HTR-8/SVneo (cell line): Measurements from ENCODE around the gene TGFBI.

Source experiments
- DNase-seq: peaks from one replicate; pipeline ENCODE4 v3.0.0; 2011; ENCODE audit warnings: low spot score, mixed read lengths; ENCODE audit not compliant: insufficient read length
- FAIRE-seq: peaks from 2 replicates; lab custom pipeline; 2011; peaks lifted over from hg19 to GRCh38; lab: Jason Lieb, UNC

Gene TGFBI

DNA sequence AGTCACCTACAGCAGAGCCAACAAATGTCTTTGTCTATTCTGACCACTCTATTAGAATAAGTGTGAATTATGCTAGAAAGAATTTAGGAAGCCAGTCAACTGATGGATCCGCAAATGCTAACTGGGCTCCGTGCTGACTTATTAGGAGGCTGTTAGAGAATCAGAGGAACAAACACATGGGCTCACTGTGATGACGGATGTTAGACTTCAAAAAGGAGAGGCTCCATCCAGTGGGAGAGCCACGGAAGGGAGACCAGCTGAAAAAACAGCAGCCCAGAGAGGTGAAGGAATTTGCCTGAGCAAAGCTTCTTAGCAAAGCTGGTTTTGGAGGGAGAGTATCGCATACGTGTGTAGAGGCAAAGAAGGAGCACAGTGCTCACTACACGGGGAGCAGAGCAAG, 5.8 kb upstream of the TGFBI start:
- no peak for FAIRE-seq
- DNase-seq: no peak

DNA sequence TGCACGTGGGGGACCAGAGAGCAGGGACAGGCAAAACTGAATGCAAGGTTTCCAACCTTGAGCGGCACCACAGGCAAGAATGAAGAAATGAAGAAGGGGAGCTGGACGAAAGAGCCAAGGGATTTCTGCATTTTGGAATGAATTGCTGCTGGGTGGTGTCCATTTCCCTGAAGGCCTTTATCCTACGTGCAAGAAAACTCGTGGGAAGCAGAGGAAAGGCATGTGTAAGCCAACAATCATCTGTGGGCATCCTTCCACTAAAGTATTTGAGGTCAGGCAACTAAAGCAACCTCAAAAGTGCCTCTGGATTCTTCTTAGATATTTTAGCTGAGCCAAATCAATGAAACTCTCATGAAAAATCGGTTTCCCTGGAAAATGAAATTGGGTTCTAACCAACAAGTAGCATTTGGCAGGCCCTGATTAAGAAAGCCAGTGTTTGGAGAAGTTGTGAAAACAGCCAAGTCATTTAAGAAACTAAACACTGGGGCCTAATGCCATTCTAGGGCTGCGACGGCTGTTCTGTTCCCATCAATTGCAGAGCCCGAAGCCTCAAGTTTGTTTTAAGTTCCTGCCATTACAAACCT, 4.7 kb upstream of the TGFBI start:
- DNase-seq (no peak), FAIRE-seq (no peak)

DNA sequence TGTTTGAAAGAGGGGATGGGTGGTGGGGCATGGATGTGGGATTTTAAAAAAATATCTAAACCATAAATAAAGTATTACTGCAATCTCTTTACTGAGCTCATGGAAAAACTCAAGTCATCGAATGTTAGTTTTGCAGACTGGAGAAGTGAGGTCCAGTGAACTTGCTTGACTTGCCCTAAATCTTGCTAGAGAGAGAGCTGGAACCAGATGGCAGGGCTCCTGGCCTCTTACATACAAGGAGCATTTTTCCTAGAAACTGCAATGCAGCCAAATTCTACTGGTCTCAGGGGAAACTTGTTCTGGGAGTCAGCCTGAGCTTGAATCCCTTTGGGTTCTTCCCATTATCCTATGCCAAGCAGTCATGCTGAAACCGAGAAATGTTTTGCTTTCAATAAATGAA, 2.9 kb upstream of the TGFBI start:
- DNase-seq (no peak), FAIRE-seq (no peak)

DNA sequence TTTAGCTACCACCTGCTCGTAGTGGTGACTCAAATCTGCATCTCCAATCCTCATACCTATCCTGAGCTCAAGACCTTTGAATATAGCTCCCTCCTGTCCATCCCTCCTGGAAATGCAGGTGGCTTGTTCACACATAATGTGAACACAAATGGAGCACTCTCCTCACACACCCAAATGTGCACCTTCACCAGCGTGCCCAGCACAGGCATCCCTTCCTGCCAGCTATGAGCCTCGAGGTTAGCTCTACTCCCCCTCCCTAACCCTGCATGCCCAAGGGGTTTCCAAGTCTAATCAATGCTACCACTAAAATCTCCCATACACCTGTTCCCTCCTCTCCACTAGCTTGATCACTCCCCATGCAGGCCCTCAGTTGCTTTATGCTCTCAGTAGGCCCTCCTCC, 2.2 kb upstream of the TGFBI start:
- DNase-seq (no peak), FAIRE-seq (no peak)

DNA sequence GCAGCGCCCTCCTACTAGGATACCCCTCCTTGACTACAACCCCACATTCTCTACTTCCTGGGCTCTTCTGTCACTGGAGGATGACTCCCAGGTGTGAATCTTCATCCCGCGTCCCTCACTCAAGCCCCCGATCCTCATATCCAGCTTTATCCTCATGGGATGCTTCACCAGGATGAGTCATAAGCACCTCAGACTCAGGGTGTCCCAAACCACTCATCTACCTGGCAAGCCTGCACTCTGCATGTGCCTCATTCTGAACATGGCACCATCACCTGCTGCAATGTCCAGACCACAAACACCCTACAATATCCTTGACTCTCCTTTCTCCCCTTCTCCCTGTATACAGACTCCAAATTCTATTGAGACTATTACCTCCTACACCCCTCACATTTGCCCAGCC, 1.5 kb upstream of the TGFBI start:
- DNase-seq: no peak
- FAIRE-seq: peak; percentile 4

DNA sequence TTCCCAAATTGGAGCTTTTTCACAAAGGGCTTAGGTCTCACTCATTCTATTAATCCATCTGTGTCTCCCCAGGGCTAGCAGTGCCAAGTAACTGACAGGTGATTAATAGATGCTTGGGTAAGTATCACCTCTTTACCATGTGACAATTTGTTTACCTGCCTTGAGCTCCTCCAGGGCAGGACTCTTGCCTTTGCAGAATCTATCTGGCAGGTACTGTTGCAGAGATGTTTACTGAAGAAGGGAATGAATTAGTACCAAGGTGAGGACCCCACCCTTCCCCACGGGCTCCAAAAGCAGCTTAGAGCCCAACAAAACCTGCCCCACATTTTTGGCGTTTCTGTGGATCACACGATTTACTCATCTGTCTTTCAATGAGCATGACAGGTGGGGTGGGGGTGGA, 698 bp upstream of the TGFBI start:
- DNase-seq (no peak), FAIRE-seq (no peak)

DNA sequence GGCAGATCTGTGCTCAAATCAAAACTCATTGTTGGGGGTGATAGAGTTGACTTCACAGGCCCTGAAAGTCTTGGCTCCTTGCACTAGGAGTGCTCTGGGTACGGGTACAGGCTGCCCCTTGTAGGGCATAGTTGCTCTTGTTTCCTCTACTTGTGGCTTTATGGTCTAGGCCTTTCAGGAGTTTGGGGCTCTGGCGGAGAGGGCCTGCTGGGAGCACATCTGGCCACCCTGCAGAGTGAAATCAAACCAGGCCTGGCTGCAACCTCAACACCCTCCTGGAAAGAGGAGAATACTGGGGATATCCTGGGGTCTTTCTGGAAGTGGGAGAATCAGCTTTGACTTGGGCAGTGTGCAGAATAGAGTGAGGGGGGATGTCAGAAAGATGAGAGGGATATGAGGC, 1.5 kb downstream of the TGFBI start:
- no peak for FAIRE-seq
- DNase-seq: no peak

DNA sequence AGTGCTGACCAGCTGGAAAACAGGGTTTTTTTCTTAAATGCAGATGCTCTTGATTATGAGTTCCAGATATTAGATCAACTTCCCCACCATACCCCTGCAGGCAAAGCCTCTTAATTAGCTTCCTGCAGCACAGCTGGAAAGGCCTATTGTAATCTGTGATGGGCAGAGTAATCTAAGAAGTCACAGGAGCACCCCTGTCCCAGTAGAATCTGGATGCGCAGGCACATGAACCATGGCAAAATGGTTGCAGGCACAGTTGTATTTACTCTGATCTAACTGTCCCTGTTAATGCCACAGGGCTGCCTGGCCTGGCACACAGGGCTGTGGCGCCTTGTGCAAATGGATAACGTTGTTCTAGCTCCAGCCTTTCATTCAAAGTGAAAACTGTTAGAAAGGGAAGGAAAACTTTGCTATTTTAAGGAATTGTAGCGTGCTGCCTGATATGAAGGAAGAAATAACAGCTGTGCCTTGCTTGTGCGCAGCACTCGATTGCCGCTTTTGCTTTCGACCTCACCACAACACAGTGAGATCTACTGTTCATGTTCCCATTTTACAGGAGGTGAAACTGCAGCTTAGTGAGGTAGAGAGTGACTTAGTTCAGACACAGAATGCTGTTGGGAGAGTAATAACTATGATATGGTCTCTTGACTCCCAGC, 2.3 kb downstream of the TGFBI start:
- FAIRE-seq (no peak), DNase-seq (no peak)

DNA sequence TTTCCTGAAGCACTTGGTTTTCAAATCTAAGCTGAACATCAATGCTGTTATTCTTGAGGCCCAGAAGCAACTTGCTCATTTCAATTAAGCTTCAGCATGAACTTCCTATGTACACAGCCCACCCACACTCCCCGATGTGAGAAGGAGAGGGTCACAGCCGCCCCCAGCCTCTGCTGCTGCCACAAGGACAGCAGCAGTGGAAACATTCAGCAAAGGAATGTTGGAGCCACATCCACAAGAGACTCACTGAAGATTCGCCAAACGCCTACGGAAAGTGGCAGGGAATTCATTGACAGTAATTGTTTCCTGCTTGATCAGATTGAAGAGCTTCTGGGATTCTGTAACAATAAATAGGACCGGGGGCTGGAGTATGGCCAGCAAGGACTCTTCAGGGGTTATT, 2.9 kb downstream of the TGFBI start:
- FAIRE-seq (no peak), DNase-seq (no peak)

DNA sequence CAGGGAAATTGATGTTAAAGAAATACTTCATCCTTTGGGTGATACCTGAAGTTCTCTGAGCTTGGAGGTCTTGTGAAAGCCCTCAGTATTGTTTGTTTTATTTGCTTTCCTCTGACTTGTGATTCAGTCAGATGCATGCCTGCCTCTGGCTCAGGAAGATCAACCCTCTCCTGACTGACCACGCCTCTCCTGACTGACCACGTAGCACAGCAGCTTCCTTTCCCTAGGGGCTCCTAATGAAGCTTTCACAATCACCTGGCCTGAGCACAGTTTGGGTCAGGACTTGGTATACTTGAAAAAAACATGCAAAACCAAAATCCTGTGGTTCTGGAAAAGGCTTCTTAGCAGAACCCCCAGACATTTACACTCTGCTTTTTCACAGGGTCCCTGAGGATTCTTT, 3.8 kb downstream of the TGFBI start:
- FAIRE-seq (no peak), DNase-seq (peak; percentile 53)

DNA sequence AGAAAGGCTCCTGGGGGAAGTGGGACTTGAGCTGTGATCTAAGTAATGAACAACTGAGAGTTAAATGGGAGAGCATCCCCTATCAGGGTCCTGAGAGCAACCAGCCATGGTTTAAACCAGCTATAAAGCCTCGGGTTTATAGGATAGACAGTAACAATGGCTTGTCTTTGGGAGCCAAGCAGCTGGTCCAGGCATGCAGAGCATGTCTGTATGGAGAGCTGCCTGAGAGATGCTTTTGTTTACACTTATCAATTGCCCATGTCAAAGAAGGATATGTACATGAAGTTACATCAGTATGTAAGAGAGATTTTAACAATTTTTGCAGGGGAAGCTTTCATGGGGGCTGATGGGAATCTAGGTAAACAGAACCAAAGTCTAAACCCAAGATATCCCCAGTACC, 4.4 kb downstream of the TGFBI start:
- DNase-seq: no peak
- FAIRE-seq: no peak

DNA sequence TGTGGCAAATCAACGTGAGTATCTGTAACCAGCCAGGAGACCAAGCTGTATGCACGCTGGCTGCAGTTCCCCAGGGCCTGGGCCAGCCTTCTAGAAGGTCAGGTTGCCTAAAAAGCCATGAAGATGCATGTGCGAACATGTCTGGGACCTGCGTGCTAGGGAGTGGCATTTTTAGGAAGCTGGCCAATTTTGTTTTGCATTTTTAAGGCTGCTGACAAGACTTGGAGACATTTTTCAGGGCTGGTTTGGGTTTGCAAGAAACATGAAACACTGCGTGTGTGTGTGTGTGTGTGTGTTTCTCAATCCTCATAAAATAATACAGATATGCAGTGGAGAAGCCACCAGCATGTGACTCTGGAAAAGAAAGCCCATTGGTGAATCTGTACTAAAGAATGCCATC, 5.1 kb downstream of the TGFBI start:
- FAIRE-seq (no peak), DNase-seq (no peak)

DNA sequence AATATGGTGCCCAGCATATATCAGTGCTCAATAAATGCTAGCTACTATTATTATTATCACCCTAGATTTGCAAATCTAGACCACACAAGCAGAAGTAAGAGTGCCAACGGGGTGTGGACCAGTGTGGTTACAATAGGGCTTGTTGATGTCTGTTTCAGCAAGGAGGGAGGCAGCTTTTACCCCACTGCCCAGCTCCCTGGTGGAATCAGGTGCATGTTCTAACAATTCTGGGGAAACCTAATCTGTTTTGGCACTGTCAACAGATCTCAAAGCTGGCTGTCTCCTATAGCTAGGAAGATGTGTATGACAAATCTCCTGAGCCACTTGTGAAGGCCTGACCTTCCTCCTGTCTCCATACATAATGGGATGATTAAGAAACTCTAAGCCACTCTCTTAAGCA, 5.7 kb downstream of the TGFBI start:
- DNase-seq: no peak
- FAIRE-seq: no peak

DNA sequence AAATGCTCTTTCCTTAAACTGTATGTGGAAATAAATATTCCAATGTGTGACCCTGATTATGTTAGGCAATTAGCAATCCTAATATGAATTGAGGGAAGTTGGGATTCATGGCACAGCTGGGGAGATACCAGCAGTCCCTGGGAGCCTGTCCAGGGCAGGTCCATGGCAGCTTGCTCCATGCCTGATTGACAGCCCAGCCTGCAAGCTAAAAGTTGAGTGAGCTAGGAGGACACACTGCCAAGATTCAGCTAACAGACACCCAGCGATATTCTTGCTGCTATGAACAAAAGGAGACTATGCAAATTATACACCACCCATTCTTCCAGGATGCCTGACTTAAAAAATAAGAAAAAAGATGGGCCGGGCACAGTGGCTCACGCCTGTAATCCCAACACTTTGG, 6.2 kb downstream of the TGFBI start:
- DNase-seq (no peak), FAIRE-seq (no peak)

DNA sequence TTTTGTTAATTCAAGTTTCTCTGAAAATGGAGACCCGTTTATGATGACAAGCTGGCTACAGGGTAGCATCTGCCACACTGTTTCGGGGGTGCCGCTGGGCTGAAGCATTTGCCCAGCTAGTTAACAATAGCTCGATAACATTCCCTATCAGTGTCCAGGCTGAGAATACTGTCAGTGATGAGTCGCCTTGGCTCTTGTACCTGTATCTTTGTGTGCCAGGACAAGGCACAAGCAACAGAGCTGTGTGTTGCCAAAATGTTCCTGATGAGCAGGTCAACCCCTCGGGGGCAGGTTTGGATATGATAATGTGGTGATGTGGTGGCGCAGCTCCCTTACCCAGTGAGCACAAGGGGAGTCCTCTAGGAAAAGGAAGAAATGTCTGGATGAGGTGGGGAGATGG, 7.0 kb downstream of the TGFBI start:
- DNase-seq (no peak), FAIRE-seq (no peak)

DNA sequence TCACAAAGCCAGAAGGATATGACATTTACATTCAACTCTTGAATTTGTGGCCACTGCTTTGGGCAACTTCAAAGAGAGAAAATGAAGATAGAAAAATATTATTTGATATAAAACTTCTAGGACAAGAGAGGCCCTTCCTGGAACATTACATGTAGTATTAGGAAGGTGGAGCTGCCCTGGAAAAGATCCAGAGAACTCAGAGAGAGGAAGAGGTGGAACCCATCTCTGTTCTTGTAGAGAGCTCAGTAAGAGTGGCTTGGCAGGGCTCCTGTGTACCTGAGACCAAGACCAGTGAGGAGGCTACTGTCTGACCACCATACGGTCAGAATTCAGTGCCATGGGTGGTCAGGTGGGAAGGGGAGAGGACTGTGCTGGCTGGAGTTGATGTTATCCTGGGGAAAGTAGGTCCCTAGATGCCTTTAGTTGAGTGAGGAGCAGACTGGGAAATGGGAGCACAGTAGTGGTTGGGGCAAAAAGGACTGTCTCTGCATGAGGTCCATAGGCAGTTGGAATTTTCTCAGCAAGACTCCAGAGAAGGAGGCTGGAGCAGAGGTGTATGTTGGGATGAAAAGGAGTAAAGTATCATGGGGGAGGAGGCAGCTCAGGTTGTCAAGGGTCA, 7.6 kb downstream of the TGFBI start:
- DNase-seq: no peak
- no peak for FAIRE-seq

DNA sequence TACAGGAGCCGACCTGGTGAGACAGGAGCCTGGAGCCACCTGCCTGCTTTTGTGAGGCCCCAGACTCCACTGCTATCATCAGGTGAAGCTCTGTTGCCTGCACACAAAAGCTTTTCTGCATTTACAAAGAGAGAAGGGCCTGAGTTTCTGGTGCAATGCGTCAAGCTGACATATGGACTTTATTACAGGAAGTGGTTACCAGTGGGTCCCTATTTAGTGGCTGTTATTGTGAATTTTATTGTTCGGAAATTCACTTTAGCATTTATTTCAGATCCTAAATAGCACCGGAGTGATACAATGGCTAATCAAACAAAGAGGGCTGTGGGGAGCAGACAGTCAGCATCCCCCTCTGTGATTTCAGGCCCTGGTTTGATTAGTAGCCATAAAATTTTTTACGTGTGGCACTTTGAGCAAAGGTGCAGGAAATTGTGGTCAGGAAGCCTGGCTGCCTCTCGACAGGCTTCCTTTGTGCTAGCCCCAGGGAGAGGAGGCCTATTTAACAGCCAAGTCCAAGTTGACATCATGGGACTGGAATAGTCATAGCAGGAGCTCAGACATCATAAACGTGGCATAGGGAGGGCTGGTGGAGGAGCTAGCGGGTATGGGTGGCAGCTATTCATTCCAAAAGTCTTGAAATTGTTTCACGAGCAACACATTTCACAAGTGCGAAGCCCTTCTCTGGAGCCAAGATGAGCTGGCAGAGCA, 8.4 kb downstream of the TGFBI start:
- peak; percentile 68 for DNase-seq

DNA sequence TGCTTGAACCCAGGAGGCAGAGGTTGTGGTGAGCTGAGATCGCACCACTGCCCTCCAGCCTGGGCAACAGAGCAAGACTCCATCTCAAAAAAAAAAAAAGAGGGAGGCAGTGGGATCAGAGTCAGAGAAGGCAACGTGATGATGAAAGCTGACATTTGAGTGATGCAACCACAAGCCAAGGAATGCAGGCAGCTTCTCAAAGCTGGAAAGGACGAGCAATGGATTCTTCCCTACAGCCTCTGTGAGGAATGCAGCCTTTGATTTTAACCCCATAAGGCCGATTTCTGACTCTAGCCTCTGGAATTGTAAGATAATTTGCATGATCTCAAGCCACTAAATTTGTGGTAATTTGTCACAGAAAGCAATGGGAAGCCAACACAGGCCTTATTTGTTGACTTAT, 9.8 kb downstream of the TGFBI start:
- FAIRE-seq (no peak), DNase-seq (no peak)

More for the DNA sequence above, 8.4 kb downstream of the TGFBI start:
- FAIRE-seq: no peak

DNA sequence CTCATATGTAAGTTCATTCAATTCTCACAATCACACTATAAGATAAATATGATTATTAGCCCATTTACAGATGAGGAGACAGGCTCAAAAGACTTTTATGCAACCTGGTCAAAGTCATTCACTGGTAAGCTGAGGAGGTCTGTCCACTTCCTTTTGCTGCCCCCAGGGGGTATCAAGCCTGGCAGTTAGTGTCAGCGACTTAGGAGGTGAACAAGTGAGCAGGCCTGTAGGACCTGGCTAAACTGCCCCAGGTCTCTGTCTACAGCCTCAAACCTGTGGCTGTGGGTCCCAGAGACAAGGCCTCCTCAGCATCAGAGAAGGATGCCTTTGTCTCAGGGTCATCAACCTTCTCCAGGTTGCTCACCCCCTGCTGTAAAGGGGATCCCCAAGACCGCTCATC, 10.4 kb downstream of the TGFBI start:
- no peak for DNase-seq
- FAIRE-seq: no peak

DNA sequence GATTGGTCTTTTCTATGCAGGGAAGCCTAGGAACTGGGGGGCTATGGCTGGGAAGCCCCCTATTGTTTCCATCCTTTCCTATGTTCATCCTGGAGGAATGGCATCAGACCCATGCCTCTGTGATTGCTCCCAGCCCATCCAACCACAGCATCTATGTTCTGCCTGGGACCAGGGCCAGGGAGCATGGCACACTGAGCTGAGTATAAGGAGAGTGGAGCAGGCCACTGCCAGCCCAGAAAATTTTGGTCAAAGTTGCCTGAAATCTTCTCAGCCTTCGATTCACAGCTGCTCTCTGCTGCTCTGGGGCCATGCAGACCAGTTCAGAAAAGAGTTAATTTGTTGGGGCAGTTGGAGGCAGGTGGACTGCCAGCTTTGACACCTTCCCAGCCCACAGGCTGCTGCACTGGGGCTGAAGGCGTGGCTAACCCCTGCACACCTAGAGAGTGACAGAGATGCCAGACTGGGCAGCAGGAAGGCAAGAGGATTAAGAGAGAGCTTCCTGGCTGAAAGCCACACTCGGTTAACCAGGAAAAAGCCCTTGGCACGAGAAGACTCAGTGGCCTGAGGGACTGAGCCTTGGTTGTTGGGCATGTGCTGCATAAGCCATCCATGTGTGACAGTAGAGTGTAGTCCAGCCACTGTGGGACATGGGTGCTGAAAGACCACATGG, 12.1 kb downstream of the TGFBI start:
- FAIRE-seq (peak; percentile 54), DNase-seq (no peak)

DNA sequence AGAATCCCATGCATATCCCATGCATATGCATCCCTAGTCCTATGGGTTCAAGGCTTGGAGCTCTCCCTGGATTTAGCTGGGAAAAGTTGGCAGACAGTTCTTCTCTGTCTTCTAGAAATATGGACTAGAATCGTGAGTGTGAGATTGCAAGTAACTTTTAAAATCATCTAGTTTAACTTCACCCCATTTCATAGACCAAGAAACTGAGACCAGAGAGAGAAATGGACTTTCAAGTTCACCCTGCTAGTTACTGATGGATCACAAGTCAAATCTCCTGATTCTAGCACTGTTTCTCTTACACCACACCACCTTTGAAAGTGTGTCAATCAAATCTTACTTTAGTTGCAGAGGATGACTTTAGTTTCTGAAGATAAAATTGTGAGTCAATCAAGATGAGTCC, 13.4 kb downstream of the TGFBI start:
- FAIRE-seq (no peak), DNase-seq (no peak)
